HCT116 (cell line): ENCODE measurements around the gene CACNA2D3.

Experiments used
- CTCF ChIP-seq, 3 experiments: fragments of 200-600 bp in 1 of 3; sonication (generic) in 1 of 3; IDR thresholded peaks in 2 of 3; conservative IDR thresholded peaks in 1 of 3; 2 replicates each; pipeline ENCODE4 v1.5.1; 2012 to 2017; ENCODE audit warnings: low read depth in 2 of 3, low read length in 2 of 3, antibody characterized with exemption in 1 of 3, borderline replicate concordance in 1 of 3, control low read depth in 1 of 3, mild to moderate bottlenecking in 1 of 3, mixed read lengths in 1 of 3, mixed run types in 1 of 3, moderate library complexity in 1 of 3; ENCODE audit not compliant: insufficient read depth in 1 of 3
- EZH2 ChIP-seq: fragments of 200-600 bp; sonication (generic); IDR thresholded peaks from 2 replicates; pipeline ENCODE4 v1.6.1; 2017; ENCODE audit warnings: antibody characterized with exemption, mixed run types
- EZH2phosphoT487 ChIP-seq: fragments of 200-600 bp; IDR thresholded peaks from 2 replicates; pipeline ENCODE4 v1.6.1; 2018; ENCODE audit warnings: antibody characterized with exemption, borderline replicate concordance
- POLR2A ChIP-seq: IDR thresholded peaks from 2 replicates; pipeline ENCODE4 v1.7.0; 2011; ENCODE audit warnings: borderline replicate concordance; ENCODE audit not compliant: insufficient read depth, insufficient read length; ENCODE audit errors: extremely low read depth
- RAD21 ChIP-seq: IDR thresholded peaks from 2 replicates; pipeline ENCODE4 v1.6.1; 2012; ENCODE audit warnings: low read depth, mild to moderate bottlenecking
- SIN3A ChIP-seq: IDR thresholded peaks from 2 replicates; pipeline ENCODE4 v1.6.1; 2012; ENCODE audit warnings: low read depth
- SP1 ChIP-seq: IDR thresholded peaks from 2 replicates; pipeline ENCODE4 v1.6.1; 2012; ENCODE audit warnings: low read depth
- TF ChIP-seq, protein P1 (sequence below): IDR thresholded peaks from 2 replicates; pipeline ENCODE4 v1.6.1; 2012

GRCh38 chr3:54556630-54557029, 434.3 kb downstream of the CACNA2D3 start:
- TF ChIP-seq, protein P1, sequence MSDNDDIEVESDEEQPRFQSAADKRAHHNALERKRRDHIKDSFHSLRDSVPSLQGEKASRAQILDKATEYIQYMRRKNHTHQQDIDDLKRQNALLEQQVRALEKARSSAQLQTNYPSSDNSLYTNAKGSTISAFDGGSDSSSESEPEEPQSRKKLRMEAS: no peak
- no peak for TF ChIP-seq SP1
- no peak for TF ChIP-seq POLR2A
- TF ChIP-seq SIN3A: no peak
- TF ChIP-seq CTCF (IDR thresholded peaks at IDR 0.05 in 2 of 3, conservative IDR thresholded peaks at IDR 0.05 in 1 of 3; ENCODE audit: borderline replicate concordance in 1 of 3, insufficient read depth in 1 of 3, low read depth in 2 of 3, low read length in 2 of 3): no peak
- TF ChIP-seq EZH2: no peak
- no peak for TF ChIP-seq EZH2phosphoT487
- no peak for TF ChIP-seq RAD21
